ENCODE results near the gene IL20RA.
"Not testable (repeated sequence)": the region's sequence is repeated elsewhere in the genome, so short reads cannot be mapped to it uniquely, and the experiment has no call there.

Gene IL20RA

DNA sequence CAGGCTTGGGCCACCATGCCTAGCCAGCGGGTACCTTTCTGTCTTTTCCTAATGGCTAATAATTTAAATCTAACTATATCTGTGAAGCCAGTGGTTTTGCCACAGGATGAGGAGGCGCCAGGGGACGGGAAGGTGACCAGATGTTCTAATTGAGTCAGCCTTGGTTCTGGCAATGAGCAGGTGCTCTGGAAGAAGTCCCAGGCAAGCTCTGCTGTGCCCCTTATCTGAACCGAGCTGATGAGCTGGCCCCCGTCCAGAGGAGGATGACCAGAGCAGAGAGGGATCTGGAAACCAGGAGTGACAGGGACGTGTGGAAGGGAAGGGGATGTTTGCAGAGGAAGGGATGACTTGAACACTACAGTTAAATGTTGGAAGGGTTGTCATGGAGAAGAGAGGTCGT, 75.9 kb downstream of the IL20RA start:
- no peak for DNase-seq

DNA sequence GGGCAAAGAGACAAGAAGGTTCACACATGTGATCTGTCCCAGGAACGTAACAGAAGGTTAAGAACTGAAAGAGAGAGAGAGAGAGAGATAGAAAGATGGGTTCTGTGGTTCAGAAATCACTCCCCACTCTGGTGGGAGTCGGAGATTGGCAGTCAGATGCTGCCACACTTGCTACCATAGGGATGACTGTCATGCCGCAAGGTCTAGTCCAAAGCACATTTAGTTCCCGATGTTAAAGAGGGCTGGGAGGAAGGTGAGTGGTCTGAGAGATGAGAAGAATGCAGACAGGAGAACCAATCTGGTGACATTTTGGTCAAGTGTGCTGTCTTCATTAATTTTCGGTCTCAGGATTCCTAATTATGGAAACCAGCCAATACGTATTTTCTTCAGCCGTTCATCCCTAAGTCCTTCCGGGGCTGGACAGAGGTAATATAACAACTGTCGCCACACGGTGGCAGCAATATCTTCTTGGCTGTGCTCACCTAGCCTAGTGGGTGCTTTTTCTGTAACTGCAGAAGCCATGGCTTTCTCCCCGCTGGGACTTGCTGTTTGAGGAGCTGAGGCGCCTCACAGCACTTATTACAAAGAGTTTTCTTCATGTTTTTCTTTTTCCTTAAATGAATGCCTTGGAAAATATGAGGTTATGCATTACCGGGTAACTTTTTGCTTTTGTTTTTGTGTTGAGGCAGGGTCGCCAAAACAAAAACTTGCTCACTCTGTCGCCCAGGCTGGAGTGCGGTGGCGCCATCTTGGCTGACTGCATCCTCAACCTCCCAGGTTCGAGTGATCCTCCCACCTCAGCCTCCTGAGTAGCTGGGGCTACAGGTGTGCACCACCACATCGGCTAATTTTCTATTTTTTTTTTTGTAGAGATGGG, 76.7 kb downstream of the IL20RA start:
- peak; percentile 76 for DNase-seq

- DNase-seq: no peak
Observed at GRCh38 chr6:136964398-136964797, 80.4 kb downstream of the IL20RA start.

GRCh38 chr6:136963259-136963658, 81.5 kb downstream of the IL20RA start:
- DNase-seq: no peak

DNA sequence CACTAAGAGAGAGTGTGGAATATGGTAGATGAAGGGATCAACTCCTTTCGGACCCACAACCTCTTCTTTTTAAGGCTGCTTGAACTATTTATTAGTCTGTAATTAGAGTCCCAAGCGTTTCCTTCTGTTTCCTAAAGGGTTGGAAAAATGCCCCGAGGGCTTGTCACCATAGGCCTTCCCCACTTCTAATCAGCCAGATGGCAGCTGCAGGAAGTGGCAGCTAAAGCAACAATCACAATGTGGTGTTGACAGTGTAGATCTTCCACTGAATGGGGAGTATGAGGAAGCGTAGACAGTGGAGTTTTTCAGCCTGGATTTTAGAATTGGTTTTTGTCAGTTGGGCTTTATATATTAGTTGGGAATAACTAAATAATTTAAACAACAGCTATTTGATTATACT, 82.1 kb downstream of the IL20RA start:
- DNase-seq: peak; percentile 39

GRCh38 chr6:136961848-136962247, 82.9 kb downstream of the IL20RA start:
- no peak for DNase-seq

DNA sequence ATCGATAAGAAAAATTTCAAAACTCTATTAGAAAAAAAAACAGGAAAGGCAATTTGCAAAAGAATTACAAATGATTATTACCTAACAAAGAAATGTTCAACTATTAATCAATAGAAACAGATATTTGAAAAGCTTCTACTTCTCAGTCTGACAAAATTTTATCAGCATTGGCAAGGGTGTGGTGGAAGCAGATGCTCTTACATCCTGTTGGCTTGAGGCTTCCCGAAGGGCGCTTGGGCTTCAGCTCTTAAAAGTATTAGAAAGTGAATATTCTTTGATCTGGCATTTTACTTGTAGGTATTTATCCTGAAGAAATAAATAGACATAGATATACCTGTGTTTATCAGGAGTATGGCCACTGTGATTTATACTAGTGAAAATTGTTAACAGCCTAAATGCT, 84.0 kb downstream of the IL20RA start:
- DNase-seq: no peak

- DNase-seq: not testable (repeated sequence)
Observed at GRCh38 chr6:136959935-136960334, 84.8 kb downstream of the IL20RA start.

GRCh38 chr6:136959471-136959891, 85.3 kb downstream of the IL20RA start:
- peak; percentile 44 for DNase-seq

GRCh38 chr6:136958168-136958567, 86.6 kb downstream of the IL20RA start:
- DNase-seq: no peak

GRCh38 chr6:136956590-136957544, 87.9 kb downstream of the IL20RA start:
- peak; percentile 41 for DNase-seq

GRCh38 chr6:136955123-136955522, 89.6 kb downstream of the IL20RA start:
- DNase-seq: no peak

DNA sequence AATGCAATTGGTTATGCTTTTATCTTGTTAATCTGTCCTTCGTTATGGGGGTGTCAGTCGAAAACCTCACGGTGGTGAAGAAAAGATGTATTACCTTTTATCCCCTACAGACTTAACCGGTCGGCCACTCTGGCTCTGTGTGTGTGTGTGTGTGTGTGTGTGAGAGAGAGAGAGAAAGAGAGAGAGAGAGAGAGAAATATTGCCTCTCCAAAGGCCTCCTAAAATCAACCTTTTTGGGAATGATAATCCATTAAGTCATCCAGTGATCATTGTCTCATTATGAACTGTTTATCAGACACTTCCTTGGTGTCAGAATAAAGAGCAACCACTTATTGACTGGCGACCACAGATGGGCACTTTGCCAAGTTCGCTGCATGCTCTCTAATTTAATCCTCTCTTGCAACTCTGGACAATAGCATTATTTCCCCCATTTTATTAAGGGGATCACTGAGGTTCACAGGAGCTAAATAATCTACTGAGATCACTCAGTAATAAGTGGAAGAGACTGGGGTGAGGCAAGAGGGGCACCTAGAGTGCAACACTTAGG, 92.0 kb downstream of the IL20RA start:
- DNase-seq: no peak

DNA sequence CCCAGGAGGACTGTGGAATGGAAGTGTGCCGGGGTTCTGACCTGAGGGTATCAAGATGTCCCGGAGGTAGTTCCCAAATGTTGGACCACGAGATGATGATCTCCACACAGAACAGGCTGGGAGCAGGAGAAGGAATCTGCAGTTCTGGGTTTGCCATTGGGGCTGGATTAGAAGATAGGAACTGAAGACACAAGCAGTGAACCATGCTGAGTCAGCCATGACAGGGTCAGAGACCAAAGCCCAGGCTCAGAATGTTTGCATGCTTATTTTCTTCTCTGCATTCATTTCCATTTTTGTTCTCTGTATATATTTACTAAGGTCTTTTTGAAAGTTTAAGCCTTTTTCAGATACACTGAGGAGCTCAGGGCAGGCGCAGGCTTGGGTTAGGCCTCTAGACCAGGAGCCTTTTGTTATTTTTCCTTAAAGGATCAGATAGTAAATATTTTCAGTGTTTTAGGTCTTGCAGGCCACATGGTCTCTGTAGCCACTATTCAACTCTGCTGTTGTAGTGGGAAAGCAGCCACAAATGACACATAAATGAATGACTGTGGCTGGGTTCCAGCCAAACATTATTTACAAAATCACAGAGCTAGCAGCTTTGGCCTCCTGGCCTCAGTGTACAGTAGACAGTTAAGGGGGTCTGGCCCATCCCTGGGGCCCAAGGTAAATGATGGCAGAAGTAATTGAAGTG, 94.2 kb downstream of the IL20RA start:
- no peak for DNase-seq

Measured in retina (tissue), 1 donor.